B cell (primary cell): ENCODE results near the gene ZBP1. TPM values are rescaled to one million over a fixed set of nuclear protein-coding genes. Genes with fewer than 3 reads are reported as not detected.

Experiments used
- ATAC-seq: fragments of 200-7000 bp; cut with Tn5 transposase; one replicate; pipeline ENCODE4 v1.10.0; 2021; ENCODE audit warnings: low read depth, mild to moderate bottlenecking, moderate number of reproducible peaks, moderate library complexity
- CTCF ChIA-PET: fragments of 350-600 bp; sonication (Branson Sonifier 250); formaldehyde crosslinking; loops from one replicate; lab custom pipeline; 2021; ENCODE audit warnings: antibody characterized with exemption, inconsistent platforms; lab: Charles Lee
- POLR2A ChIA-PET: fragments of 350-600 bp; sonication (Branson Sonifier 250); formaldehyde crosslinking; loops from one replicate; lab custom pipeline; 2021; ENCODE audit warnings: antibody characterized with exemption; lab: Charles Lee
- DNase-seq: peaks from one replicate; pipeline ENCODE4 v3.0.0; 2013
- H2AFZ ChIP-seq: 2 replicates; pipeline ENCODE4 v1.6.1; 2012; ENCODE audit warnings: mild to moderate bottlenecking, low read depth, low read length; ENCODE audit not compliant: insufficient read depth, poor library complexity, severe bottlenecking
- H3K27ac ChIP-seq, 2 donors: 1 replicate in 1 of 2; 2 replicates in 1 of 2; pipeline ENCODE4 v1.5.1; 2012 to 2013; ENCODE audit warnings: low read length in 2 of 2, mild to moderate bottlenecking in 2 of 2, moderate library complexity in 1 of 2
- H3K27me3 ChIP-seq, 4 experiments: fragments of 200-600 bp in 1 of 4; sonication (generic) in 1 of 4; replicated peaks in 1 of 4; 1 replicate in 2 of 4; 2 replicates in 2 of 4; pipeline versions ENCODE4 v1.6.1 to v1.7.0; 2013 to 2016; ENCODE audit warnings: low read length in 3 of 4, mild to moderate bottlenecking in 2 of 4, mixed read lengths in 1 of 4, moderate library complexity in 1 of 4; ENCODE audit not compliant: insufficient read depth in 4 of 4, control insufficient read depth in 3 of 4; ENCODE audit errors: control extremely low read depth in 1 of 4
- H3K36me3 ChIP-seq, 2 experiments: replicated peaks in 1 of 2; 1 replicate in 1 of 2; 2 replicates in 1 of 2; pipeline versions ENCODE4 v1.6.1 to v1.7.1; 2013; ENCODE audit warnings: low read length in 1 of 2; ENCODE audit not compliant: insufficient read depth in 2 of 2, control insufficient read depth in 1 of 2; ENCODE audit errors: control extremely low read depth in 1 of 2, extremely low read depth in 1 of 2
- H3K4me1 ChIP-seq, 2 donors: fragments of 200-600 bp in 1 of 2; sonication (generic) in 1 of 2; 1 replicate in 1 of 2; 2 replicates in 1 of 2; pipeline versions ENCODE4 v1.5.1 to v1.6.1; 2013 to 2017; ENCODE audit warnings: low read length in 2 of 2; ENCODE audit not compliant: control insufficient read depth in 2 of 2, insufficient read depth in 2 of 2
- H3K4me2 ChIP-seq: replicated peaks from 2 replicates; pipeline ENCODE3; 2012; ENCODE audit warnings: mild to moderate bottlenecking, low read depth, low read length; ENCODE audit not compliant: poor library complexity, severe bottlenecking
- H3K4me3 ChIP-seq, 5 experiments: fragments of 200-600 bp in 1 of 5; sonication (generic) in 1 of 5; 1 replicate in 3 of 5; 2 replicates in 2 of 5; pipeline versions ENCODE4 v1.5.1 to v1.7.0; 2011 to 2016; ENCODE audit warnings: low read length in 4 of 5, mild to moderate bottlenecking in 4 of 5, low read depth in 2 of 5, control low read depth in 1 of 5, moderate library complexity in 1 of 5; ENCODE audit not compliant: insufficient read depth in 1 of 5; ENCODE audit errors: control extremely low read depth in 1 of 5, extremely low read depth in 1 of 5
- H3K79me2 ChIP-seq: fragments of 200-600 bp; sonication (generic); one replicate; pipeline ENCODE4 v1.6.0; 2016; ENCODE audit warnings: low read length; ENCODE audit not compliant: control insufficient read depth, insufficient read depth
- H3K9ac ChIP-seq: fragments of 200-600 bp; sonication (generic); 2 replicates; pipeline ENCODE4 v1.6.1; 2017; ENCODE audit warnings: mild to moderate bottlenecking, low read length, moderate library complexity
- H3K9me3 ChIP-seq, 3 donors: one replicate each; pipeline versions ENCODE4 v1.6.1 to v1.7.1; 2013; ENCODE audit warnings: low read length in 2 of 3; ENCODE audit not compliant: control insufficient read depth in 2 of 3, insufficient read depth in 1 of 3; ENCODE audit errors: control extremely low read depth in 1 of 3
- H4K20me1 ChIP-seq: 2 replicates; pipeline ENCODE4 v1.6.0; 2012; ENCODE audit warnings: mild to moderate bottlenecking, low read length; ENCODE audit not compliant: insufficient read depth, control insufficient read depth, poor library complexity, severe bottlenecking
- H3K27ac Mint-ChIP-seq: one replicate; pipeline ENCODE4 v1.8.0; 2021; ENCODE audit warnings: mixed read lengths
- H3K27me3 Mint-ChIP-seq: one replicate; pipeline ENCODE4 v1.8.0; 2021; ENCODE audit warnings: mixed read lengths
- H3K4me1 Mint-ChIP-seq: one replicate; pipeline ENCODE4 v1.8.0; 2021; ENCODE audit warnings: mixed read lengths
- H3K4me3 Mint-ChIP-seq: one replicate; pipeline ENCODE4 v1.8.0; 2021; ENCODE audit warnings: mixed read lengths
- H3K9me3 Mint-ChIP-seq: one replicate; pipeline ENCODE4 v1.8.0; 2022; ENCODE audit warnings: mixed read lengths; ENCODE audit not compliant: insufficient read depth
- EZH2 ChIP-seq: IDR thresholded peaks from 2 replicates; pipeline ENCODE4 v1.6.1; 2012; ENCODE audit warnings: borderline replicate concordance, low read depth, mild to moderate bottlenecking, moderate library complexity, low read length; ENCODE audit not compliant: insufficient read depth, poor library complexity, severe bottlenecking
- WGBS: methylation state at CpG from one replicate; pipeline ENCODE4 v1.1.5; 2013; ENCODE audit warnings: missing lambda C conversion rate; ENCODE audit not compliant: insufficient coverage; 5-methylcytosine and 5-hydroxymethylcytosine counted together
- intact Hi-C: fragments of 100-400 bp; cut with micrococcal nuclease; formaldehyde crosslinking; loops from one replicate; pipeline ENCODE4 v1.10.0; 2022
- polyA plus RNA-seq: library from polyadenylated mRNA; depleted of rRNA; stranded (reverse); fragments of >200 nt; gene quantifications from 2 replicates; pipeline ENCODE4 v1.2.3, GENCODE V29; 2012
- total RNA-seq, 2 donors: library from RNA; stranded (reverse); fragments of 120-200 nt in 1 of 2; gene quantifications; 1 replicate in 1 of 2; 2 replicates in 1 of 2; pipeline versions ENCODE4 v1.2.3 to v1.2.4, GENCODE V29; 2013 to 2022
- TF ChIP-seq, protein P1 (sequence below): fragments of 200-600 bp; IDR thresholded peaks from one replicate; pipeline ENCODE4 v1.8.0; 2022; ENCODE audit warnings: antibody characterized with exemption, mild to moderate bottlenecking

Gene ZBP1
- total and polyA plus RNA-seq, 2 donors (not counting 1 experiment from before 2014, with no cell fraction given): 29.9 to 69.2 TPM

DNA sequence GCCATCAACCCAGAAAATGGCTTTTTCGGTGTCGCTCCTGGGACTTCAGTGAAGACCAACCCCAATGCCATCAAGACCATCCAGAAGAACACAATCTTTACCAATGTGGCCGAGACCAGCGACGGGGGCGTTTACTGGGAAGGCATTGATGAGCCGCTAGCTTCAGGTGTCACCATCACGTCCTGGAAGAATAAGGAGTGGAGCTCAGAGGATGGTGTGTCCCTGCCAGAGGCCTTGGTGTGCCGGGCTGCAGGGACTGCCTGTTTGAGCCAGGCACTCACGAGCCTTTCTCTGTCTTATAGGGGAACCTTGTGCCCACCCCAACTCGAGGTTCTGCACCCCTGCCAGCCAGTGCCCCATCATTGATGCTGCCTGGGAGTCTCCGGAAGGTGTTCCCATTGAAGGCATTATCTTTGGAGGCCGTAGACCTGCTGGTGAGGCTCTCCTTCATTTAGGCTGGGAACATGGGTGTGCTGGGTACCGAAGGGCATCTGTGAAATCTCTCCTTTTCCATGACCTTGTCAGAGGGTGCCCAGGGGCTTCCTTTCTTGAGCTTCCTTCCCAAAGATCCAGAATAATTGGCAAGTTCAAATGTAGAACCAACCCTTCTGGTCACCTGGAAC is 55.9 kb downstream of the ZBP1 start:
- POLR2A ChIA-PET: no interaction called here
- Mint-ChIP-seq H3K27ac (no peak overlapping the region), H3K9me3 (no peaks in the 10 kb centered on the region), H3K4me3 (no peak overlapping the region), H3K4me1 (no peaks in the 10 kb centered on the region), H3K27me3 (peaks cover 38% of the 10 kb centered on the region)
- Histone ChIP-seq H3K4me1 (no peaks in the 10 kb centered on the region), H3K9me3 (no peaks in the 10 kb centered on the region), H2AFZ (no peak overlapping the region), H3K36me3 (no peaks in the 10 kb centered on the region), H3K4me2 (no peak overlapping the region), H3K27me3 (peaks cover 0 to 4% (median 3%) of the 10 kb centered on the region in 4 experiments), H3K27ac (no peak overlapping the region), H4K20me1 (no peaks in the 10 kb centered on the region), H3K9ac (no peak overlapping the region), H3K4me3 (no peak overlapping the region), H3K79me2 (no peaks in the 10 kb centered on the region)
- no peak for DNase-seq
- no peak for ATAC-seq
- WGBS: 88% methylated on average over 14 of the region's 14 CpGs
- CTCF ChIA-PET: no interaction called here
- intact Hi-C loops: no loop called here
- TF ChIP-seq, protein P1, sequence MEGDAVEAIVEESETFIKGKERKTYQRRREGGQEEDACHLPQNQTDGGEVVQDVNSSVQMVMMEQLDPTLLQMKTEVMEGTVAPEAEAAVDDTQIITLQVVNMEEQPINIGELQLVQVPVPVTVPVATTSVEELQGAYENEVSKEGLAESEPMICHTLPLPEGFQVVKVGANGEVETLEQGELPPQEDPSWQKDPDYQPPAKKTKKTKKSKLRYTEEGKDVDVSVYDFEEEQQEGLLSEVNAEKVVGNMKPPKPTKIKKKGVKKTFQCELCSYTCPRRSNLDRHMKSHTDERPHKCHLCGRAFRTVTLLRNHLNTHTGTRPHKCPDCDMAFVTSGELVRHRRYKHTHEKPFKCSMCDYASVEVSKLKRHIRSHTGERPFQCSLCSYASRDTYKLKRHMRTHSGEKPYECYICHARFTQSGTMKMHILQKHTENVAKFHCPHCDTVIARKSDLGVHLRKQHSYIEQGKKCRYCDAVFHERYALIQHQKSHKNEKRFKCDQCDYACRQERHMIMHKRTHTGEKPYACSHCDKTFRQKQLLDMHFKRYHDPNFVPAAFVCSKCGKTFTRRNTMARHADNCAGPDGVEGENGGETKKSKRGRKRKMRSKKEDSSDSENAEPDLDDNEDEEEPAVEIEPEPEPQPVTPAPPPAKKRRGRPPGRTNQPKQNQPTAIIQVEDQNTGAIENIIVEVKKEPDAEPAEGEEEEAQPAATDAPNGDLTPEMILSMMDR: no peak
- TF ChIP-seq EZH2: no peak

DNA sequence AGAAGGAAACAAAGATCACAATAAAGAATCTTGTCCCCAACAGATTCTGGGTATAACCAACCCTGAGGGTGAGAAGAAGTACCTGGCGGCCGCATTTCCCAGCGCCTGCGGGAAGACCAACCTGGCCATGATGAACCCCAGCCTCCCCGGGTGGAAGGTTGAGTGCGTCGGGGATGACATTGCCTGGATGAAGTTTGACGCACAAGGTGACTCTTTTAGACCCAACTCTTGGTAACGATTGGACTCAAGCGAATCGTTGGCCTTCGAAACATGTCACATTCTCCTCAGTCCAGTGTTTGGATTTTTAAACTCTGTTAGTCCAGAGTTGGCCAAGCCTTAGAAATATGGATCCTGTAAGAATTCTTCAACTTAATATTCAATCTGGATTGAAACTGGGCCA is 56.7 kb downstream of the ZBP1 start:
- H4K20me1 ChIP-seq: no peaks in the 10 kb centered on the region
- intact Hi-C loops: no loop called here
- no peak overlapping the region for H3K9ac ChIP-seq
- Mint-ChIP-seq H3K9me3 (no peaks in the 10 kb centered on the region), H3K4me1 (no peaks in the 10 kb centered on the region), H3K4me3 (no peak overlapping the region), H3K27me3 (peaks cover 36% of the 10 kb centered on the region), H3K27ac (no peak overlapping the region)
- no peak overlapping the region for H3K4me3 ChIP-seq
- H3K4me1 ChIP-seq: no peaks in the 10 kb centered on the region
- no peak for DNase-seq
- 100% methylated on average over 9 of the region's 12 CpGs for WGBS
- ATAC-seq: no peak
- no peaks in the 10 kb centered on the region for H3K9me3 ChIP-seq
- H3K4me2 ChIP-seq: no peak overlapping the region
- no peak overlapping the region for H2AFZ ChIP-seq
- CTCF ChIA-PET: no interaction called here
- POLR2A ChIA-PET: no interaction called here
- H3K27me3 ChIP-seq: peaks cover 0 to 5% (median 3%) of the 10 kb centered on the region in 4 experiments
- H3K79me2 ChIP-seq: no peaks in the 10 kb centered on the region
- no peak overlapping the region for H3K27ac ChIP-seq
- no peaks in the 10 kb centered on the region for H3K36me3 ChIP-seq
- TF ChIP-seq, protein P1: no peak
- TF ChIP-seq EZH2: no peak
